ENCODE measurements around the gene LRRTM4. TPM values are rescaled to one million over a fixed set of nuclear protein-coding genes. Genes with fewer than 3 reads are reported as not detected.

Gene LRRTM4
- total and polyA plus RNA-seq, 2 of the 13 experiments (the other 11 are each of a cell fraction or from before 2014, with no cell fraction given) = 1.2 TPM

GRCh38 chr2:77538031-77538430 is 15.9 kb upstream of the LRRTM4 start:
- no peaks in the 10 kb centered on the region for H3K27me3 ChIP-seq (ENCODE audit: control insufficient read depth in 1 of 2, insufficient read depth in 2 of 2, low read length in 2 of 2)
- H3K4me2 ChIP-seq (ENCODE audit: low read depth, low read length) = no peak overlapping the region
- TF ChIP-seq HES4 (CRISPR knock-in tag; IDR thresholded peaks at IDR 0.05; ENCODE audit: borderline replicate concordance) (no peak), CAMTA2 (CRISPR knock-in tag; IDR thresholded peaks at IDR 0.05; ENCODE audit: borderline replicate concordance) (no peak), ZNF780A (CRISPR knock-in tag; IDR thresholded peaks at IDR 0.05) (no peak), MBNL3 (CRISPR knock-in tag; conservative IDR thresholded peaks at IDR 0.05) (no peak), TCF7 (IDR thresholded peaks at IDR 0.05; ENCODE audit: low read depth) (no peak), ZNF672 (CRISPR knock-in tag; IDR thresholded peaks at IDR 0.05) (no peak), FOXO1 (CRISPR knock-in tag; IDR thresholded peaks at IDR 0.05) (no peak), ZBTB7A (CRISPR knock-in tag; IDR thresholded peaks at IDR 0.05) (no peak), ZNF460 (CRISPR knock-in tag; IDR thresholded peaks at IDR 0.05; ENCODE audit: borderline replicate concordance) (no peak), ZNF207 (IDR thresholded peaks at IDR 0.05; ENCODE audit: borderline replicate concordance) (no peak), HNRNPH1 (optimal IDR thresholded peaks at IDR 0.05; ENCODE audit: low read depth, low read length) (no peak)
- intact Hi-C loops (cut with micrococcal nuclease; ENCODE audit: unreplicated experiment) (no loop called here), in situ Hi-C loops (cut with HindIII; ENCODE audit: extremely low pct_ligation_motif_present, low pct_unique_long_range_greater_than_20kb) (no loop called here)
- FAIRE-seq (no peak), ATAC-seq (no peak), DNase-seq (ENCODE audit: low spot score) (no peak)
- no peak overlapping the region for H3K27ac ChIP-seq (ENCODE audit: extremely low read length, insufficient read depth, low read length)
- 32% methylated on average over 3 of the region's 3 CpGs for WGBS (ENCODE audit: low lambda C conversion rate)
- ChIA-PET POLR2A (no interaction called here), CTCF (ENCODE audit: low intra/inter-chr PET ratio, low total read pairs) (no interaction called here)
- H3K9me3 ChIP-seq (ENCODE audit: low read length) = no peaks in the 10 kb centered on the region
- no peak overlapping the region for H3K4me3 ChIP-seq (replicated peaks in 1 of 3; ENCODE audit: insufficient read depth in 1 of 3, low read depth in 2 of 3, low read length in 3 of 3)
- H3K9ac ChIP-seq (ENCODE audit: insufficient read depth, low read depth, low read length) = no peak overlapping the region
- no peaks in the 10 kb centered on the region for H4K20me1 ChIP-seq (ENCODE audit: insufficient read depth, low read length)
- H2AFZ ChIP-seq (ENCODE audit: low read length) = no peak overlapping the region
- H3K36me3 ChIP-seq (replicated peaks in 1 of 2; ENCODE audit: control insufficient read depth in 1 of 2, insufficient read depth in 2 of 2, low read length in 2 of 2) = no peaks in the 10 kb centered on the region
- H3K79me2 ChIP-seq (ENCODE audit: insufficient read depth, low read length) = no peaks in the 10 kb centered on the region
- no TSS peak for BruUV-seq (replicated peaks)
- no peaks in the 10 kb centered on the region for H3K4me1 ChIP-seq (ENCODE audit: insufficient read depth, low read length)

- CTCF ChIA-PET (ENCODE audit: low intra/inter-chr PET ratio, low total read pairs) = no interaction called here
- H3K4me1 ChIP-seq (ENCODE audit: insufficient read depth, low read length) = no peaks in the 10 kb centered on the region
- no peak overlapping the region for H2AFZ ChIP-seq (ENCODE audit: low read length)
- no peak for DNase-seq (ENCODE audit: low spot score)
- H3K36me3 ChIP-seq (replicated peaks in 1 of 2; ENCODE audit: control insufficient read depth in 1 of 2, insufficient read depth in 2 of 2, low read length in 2 of 2) = no peaks in the 10 kb centered on the region
- intact Hi-C loops (cut with micrococcal nuclease; ENCODE audit: unreplicated experiment) (no loop called here), in situ Hi-C loops (cut with HindIII; ENCODE audit: extremely low pct_ligation_motif_present, low pct_unique_long_range_greater_than_20kb) (no loop called here)
- peaks cover 0 to 12% of the 10 kb centered on the region in 2 experiments; a peak in 1 of 5 replicates for H3K27me3 ChIP-seq (ENCODE audit: control insufficient read depth in 1 of 2, insufficient read depth in 2 of 2, low read length in 2 of 2)
- WGBS (ENCODE audit: low lambda C conversion rate) = 3% methylated on average over 1 of the region's 1 CpG
- H3K79me2 ChIP-seq (ENCODE audit: insufficient read depth, low read length) = no peaks in the 10 kb centered on the region
- no peak for FAIRE-seq
- no peak overlapping the region for H3K27ac ChIP-seq (ENCODE audit: extremely low read length, insufficient read depth, low read length)
- H3K9me3 ChIP-seq (ENCODE audit: low read length) = no peaks in the 10 kb centered on the region
- no peak for ATAC-seq
- no peak overlapping the region for H3K9ac ChIP-seq (ENCODE audit: insufficient read depth, low read depth, low read length)
- no peaks in the 10 kb centered on the region for H4K20me1 ChIP-seq (ENCODE audit: insufficient read depth, low read length)
- BruUV-seq (replicated peaks) = no TSS peak
- POLR2A ChIA-PET = no interaction called here
- H3K4me3 ChIP-seq (replicated peaks in 1 of 3; ENCODE audit: insufficient read depth in 1 of 3, low read depth in 2 of 3, low read length in 3 of 3) = no peak overlapping the region
- no peak overlapping the region for H3K4me2 ChIP-seq (ENCODE audit: low read depth, low read length)
- TF ChIP-seq ZMYM4 (CRISPR knock-in tag; IDR thresholded peaks at IDR 0.05) = no peak
- TF ChIP-seq SP5 (CRISPR knock-in tag; IDR thresholded peaks at IDR 0.05; ENCODE audit: borderline replicate concordance, low read depth) = no peak
- TF ChIP-seq ZBTB44 (CRISPR knock-in tag; IDR thresholded peaks at IDR 0.05) = no peak
- TF ChIP-seq MYC (CRISPR knock-in tag; IDR thresholded peaks at IDR 0.05; ENCODE audit: borderline replicate concordance) = no peak
- TF ChIP-seq MIXL1 (CRISPR knock-in tag; IDR thresholded peaks at IDR 0.05) = no peak
- no peak for TF ChIP-seq ATF5 (CRISPR knock-in tag; IDR thresholded peaks at IDR 0.05; ENCODE audit: low read depth)
- TF ChIP-seq ZNF550 (CRISPR knock-in tag; IDR thresholded peaks at IDR 0.05; ENCODE audit: borderline replicate concordance) = no peak
- TF ChIP-seq ZBTB7A (CRISPR knock-in tag; IDR thresholded peaks at IDR 0.05) = no peak
These were observed 712 bp upstream of the LRRTM4 start for GRCh38 chr2:77522888-77523287.
